Prostate gland (tissue), 2 donors: ENCODE data around the gene SUPT7L.

Source experiments
- POLR2A ChIP-seq: fragments of 450-650 bp; IDR thresholded peaks from one replicate; pipeline ENCODE4 v1.6.1; 2016; ENCODE audit warnings: antibody characterized with exemption, mild to moderate bottlenecking
- POLR2AphosphoS5 ChIP-seq: sonication (generic); formaldehyde crosslinking; IDR thresholded peaks from one replicate; pipeline ENCODE4 v1.6.1; 2017; ENCODE audit warnings: antibody characterized with exemption
- TF ChIP-seq, protein P1 (sequence below), 4 experiments: fragments of 200-600 bp in 2 of 4; fragments of 450-650 bp in 2 of 4; sonication (generic) in 2 of 4; IDR thresholded peaks; 1 replicate in 3 of 4; 2 replicates in 1 of 4; pipeline ENCODE4 v1.5.1; 2016 to 2019; ENCODE audit warnings: antibody characterized with exemption in 4 of 4, mild to moderate bottlenecking in 2 of 4, moderate library complexity in 2 of 4

DNA sequence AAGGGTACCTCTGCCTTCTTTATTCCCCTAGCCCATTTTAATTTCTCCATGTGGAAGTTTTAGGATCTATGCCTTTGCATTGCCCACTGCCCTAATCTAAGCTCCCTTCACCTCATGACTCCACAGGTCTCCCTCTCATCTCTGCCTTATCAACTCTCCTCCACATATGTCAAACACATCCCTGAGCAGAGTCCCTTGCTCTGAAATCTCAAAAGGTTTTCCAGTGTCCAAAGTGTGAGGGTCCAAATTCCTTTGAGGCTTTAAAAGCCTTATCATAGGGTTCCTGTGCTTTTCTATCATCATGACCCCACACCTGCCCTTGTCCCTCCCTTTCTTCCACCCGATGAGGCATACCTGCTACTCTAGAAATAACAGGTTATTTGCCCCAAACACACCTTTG, 38.9 kb upstream of the SUPT7L start:
- TF ChIP-seq, protein P1, sequence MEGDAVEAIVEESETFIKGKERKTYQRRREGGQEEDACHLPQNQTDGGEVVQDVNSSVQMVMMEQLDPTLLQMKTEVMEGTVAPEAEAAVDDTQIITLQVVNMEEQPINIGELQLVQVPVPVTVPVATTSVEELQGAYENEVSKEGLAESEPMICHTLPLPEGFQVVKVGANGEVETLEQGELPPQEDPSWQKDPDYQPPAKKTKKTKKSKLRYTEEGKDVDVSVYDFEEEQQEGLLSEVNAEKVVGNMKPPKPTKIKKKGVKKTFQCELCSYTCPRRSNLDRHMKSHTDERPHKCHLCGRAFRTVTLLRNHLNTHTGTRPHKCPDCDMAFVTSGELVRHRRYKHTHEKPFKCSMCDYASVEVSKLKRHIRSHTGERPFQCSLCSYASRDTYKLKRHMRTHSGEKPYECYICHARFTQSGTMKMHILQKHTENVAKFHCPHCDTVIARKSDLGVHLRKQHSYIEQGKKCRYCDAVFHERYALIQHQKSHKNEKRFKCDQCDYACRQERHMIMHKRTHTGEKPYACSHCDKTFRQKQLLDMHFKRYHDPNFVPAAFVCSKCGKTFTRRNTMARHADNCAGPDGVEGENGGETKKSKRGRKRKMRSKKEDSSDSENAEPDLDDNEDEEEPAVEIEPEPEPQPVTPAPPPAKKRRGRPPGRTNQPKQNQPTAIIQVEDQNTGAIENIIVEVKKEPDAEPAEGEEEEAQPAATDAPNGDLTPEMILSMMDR (IDR thresholded peaks at IDR 0.05), result no peak
- TF ChIP-seq POLR2AphosphoS5 (no peak), POLR2A (no peak)
